Measurements from ENCODE around the gene SPINDOC.
A peak's percentile ranks its signal among the peaks of the same experiment; 100 is the strongest.

The SPINDOC gene

DNA sequence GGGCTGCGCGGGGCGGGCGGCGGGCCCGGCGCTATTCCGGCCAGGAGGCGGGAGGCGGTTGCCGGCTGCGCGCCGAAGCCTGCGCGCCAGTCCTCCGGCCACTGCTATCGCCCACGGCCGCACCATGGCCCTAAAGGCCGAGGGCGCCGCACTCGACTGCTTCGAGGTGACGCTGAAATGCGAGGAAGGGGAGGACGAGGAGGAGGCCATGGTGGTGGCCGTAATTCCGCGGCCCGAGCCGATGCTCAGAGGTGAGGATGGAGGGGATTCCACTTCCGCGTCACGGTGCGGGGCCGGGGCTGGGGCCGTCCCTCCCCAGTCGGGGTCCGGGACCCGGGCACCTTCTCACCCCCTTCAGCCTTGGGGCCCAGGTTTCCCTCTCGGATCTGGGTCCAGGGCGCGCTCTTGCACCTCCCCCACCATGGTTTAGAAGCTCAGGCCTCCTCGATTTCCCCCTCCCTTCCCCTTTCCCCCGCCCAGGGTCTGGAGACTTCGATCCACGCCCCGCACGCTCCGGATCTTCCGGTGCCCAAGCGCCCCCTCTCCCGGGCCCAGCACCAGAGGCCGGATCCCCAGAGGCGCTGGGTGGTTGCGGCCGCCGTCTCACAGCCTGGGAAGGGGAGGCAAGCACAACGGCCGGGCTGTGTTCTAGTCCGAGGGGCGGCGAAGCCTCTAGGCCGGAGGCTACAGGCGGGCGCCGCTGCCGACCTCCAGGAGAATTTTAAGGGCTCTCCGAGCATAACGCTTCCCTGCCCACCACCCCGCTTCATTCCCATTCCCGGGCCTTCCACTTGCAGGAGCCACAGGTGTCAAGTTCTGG is 517 bp downstream of the SPINDOC start:
- no peaks in the 10 kb centered on the region for H3K9me3 ChIP-seq (ENCODE audit: severe bottlenecking)
- H3K27me3 ChIP-seq (ENCODE audit: insufficient read depth, low read depth, severe bottlenecking) = no peaks in the 10 kb centered on the region
- peak; percentile 75 for DNase-seq
- H3K27ac ChIP-seq = peak overlapping the region; percentile 95
- peaks cover 40% of the 10 kb centered on the region for H3K36me3 ChIP-seq
- TF ChIP-seq, protein P1, sequence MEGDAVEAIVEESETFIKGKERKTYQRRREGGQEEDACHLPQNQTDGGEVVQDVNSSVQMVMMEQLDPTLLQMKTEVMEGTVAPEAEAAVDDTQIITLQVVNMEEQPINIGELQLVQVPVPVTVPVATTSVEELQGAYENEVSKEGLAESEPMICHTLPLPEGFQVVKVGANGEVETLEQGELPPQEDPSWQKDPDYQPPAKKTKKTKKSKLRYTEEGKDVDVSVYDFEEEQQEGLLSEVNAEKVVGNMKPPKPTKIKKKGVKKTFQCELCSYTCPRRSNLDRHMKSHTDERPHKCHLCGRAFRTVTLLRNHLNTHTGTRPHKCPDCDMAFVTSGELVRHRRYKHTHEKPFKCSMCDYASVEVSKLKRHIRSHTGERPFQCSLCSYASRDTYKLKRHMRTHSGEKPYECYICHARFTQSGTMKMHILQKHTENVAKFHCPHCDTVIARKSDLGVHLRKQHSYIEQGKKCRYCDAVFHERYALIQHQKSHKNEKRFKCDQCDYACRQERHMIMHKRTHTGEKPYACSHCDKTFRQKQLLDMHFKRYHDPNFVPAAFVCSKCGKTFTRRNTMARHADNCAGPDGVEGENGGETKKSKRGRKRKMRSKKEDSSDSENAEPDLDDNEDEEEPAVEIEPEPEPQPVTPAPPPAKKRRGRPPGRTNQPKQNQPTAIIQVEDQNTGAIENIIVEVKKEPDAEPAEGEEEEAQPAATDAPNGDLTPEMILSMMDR (IDR thresholded peaks at IDR 0.05; ENCODE audit: low read depth, low read length) = no peak
- peak overlapping the region; percentile 97 for H3K4me3 ChIP-seq (ENCODE audit: low read depth, low read length)

DNA sequence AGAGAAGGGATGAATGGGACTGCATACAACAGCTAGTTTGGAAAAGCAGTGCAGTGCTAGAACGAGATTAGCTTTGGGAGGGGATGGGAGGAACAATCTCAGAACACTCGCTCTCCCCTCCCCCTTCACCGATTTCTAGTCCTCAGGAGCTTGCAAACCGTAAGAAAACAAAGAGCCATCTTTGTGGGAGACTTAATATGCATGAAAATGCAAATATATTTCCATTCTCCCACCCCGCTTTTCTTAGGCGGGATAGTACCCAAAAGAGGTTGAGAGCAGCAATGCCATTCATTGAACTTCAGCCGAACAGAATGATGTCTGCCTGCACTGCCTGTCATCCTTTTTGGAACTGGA is 1.1 kb downstream of the SPINDOC start:
- no peak for DNase-seq
- Histone ChIP-seq H3K27me3 (ENCODE audit: insufficient read depth, low read depth, severe bottlenecking) (no peaks in the 10 kb centered on the region), H3K9me3 (ENCODE audit: severe bottlenecking) (no peaks in the 10 kb centered on the region), H3K4me3 (ENCODE audit: low read depth, low read length) (peak overlapping the region; percentile 97), H3K36me3 (peaks cover 45% of the 10 kb centered on the region), H3K27ac (peak overlapping the region; percentile 95)
- TF ChIP-seq, protein P1 (IDR thresholded peaks at IDR 0.05; ENCODE audit: low read depth, low read length) = no peak

DNA sequence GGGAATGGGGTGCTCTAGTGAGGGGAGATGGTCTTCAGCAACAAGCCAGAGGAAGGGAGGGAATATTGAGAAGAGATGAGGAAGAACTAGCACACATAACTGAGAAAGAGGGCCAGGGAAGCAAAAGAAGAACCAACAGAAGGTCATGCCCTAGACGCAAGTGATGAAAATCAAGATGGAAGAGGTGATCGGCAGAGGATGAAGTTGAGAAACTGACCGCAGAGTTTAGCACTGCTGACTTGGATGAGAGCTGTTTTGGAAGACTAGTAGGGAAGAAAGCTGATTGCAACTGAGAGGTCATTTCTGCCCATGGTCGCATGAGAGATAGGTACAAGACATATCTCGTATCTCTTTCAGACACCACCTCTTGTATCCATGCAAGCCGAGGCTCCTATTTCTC is 2.9 kb downstream of the SPINDOC start:
- Histone ChIP-seq H3K9me3 (ENCODE audit: severe bottlenecking) (no peaks in the 10 kb centered on the region), H3K36me3 (peaks cover 62% of the 10 kb centered on the region), H3K27me3 (ENCODE audit: insufficient read depth, low read depth, severe bottlenecking) (no peaks in the 10 kb centered on the region), H3K4me3 (ENCODE audit: low read depth, low read length) (no peak overlapping the region), H3K27ac (no peak overlapping the region)
- DNase-seq = no peak
- TF ChIP-seq, protein P1 (IDR thresholded peaks at IDR 0.05; ENCODE audit: low read depth, low read length) = no peak

DNA sequence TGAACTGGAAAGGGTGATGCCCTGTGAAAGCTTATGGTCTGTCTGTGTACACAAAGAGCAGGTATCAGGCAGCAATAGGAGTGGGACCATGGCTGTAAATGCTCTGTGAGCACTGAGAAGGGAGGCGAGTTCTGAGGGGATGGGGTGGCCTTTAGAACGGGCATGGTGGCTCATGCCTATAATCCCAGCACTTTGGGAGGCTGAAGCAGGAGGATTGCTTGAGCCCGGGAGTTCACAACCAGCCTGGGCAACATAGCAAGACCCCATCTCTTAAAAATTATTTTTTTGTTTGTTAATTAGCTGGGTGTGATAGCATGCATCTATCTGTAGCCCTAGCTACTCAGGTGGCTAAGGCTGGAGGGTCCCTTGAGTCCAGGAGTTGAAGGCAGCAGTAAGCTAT is 3.5 kb downstream of the SPINDOC start:
- TF ChIP-seq, protein P1 (IDR thresholded peaks at IDR 0.05; ENCODE audit: low read depth, low read length) = no peak
- no peak for DNase-seq
- H3K4me3 ChIP-seq (ENCODE audit: low read depth, low read length) = no peak overlapping the region
- no peak overlapping the region for H3K27ac ChIP-seq
- H3K27me3 ChIP-seq (ENCODE audit: insufficient read depth, low read depth, severe bottlenecking) = no peaks in the 10 kb centered on the region
- peaks cover 67% of the 10 kb centered on the region for H3K36me3 ChIP-seq
- no peaks in the 10 kb centered on the region for H3K9me3 ChIP-seq (ENCODE audit: severe bottlenecking)

DNA sequence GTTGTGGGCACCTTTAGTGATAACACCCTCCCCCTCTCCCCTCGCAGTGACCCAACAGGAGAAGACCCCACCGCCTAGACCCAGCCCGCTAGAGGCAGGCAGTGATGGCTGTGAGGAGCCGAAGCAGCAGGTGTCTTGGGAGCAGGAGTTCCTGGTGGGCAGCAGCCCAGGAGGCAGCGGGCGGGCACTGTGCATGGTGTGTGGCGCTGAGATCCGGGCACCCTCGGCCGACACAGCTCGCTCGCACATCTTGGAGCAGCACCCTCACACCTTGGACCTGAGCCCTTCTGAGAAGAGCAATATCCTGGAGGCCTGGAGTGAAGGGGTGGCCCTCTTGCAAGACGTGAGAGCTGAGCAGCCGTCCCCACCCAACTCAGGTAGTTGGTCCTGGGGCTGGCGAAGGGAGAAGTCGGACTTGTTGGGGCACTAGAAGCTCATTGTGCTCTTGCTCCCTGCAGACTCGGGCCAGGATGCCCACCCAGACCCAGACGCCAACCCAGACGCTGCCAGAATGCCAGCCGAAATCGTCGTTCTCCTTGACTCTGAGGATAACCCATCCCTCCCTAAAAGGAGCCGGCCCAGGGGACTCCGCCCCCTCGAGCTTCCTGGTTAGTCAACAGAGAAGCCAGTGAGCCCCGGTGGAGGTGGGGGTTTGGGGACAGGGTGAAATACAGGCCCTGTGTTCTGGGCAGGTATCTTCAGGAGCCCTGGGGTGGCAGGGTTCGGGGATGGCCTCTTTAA is 4.7 kb downstream of the SPINDOC start:
- no peak overlapping the region for H3K27ac ChIP-seq

More for the DNA sequence above, 4.7 kb downstream of the SPINDOC start:
- Histone ChIP-seq H3K4me3 (ENCODE audit: low read depth, low read length) (no peak overlapping the region), H3K9me3 (ENCODE audit: severe bottlenecking) (no peaks in the 10 kb centered on the region), H3K36me3 (peaks cover 78% of the 10 kb centered on the region), H3K27me3 (ENCODE audit: insufficient read depth, low read depth, severe bottlenecking) (no peaks in the 10 kb centered on the region)
- TF ChIP-seq, protein P1 (IDR thresholded peaks at IDR 0.05; ENCODE audit: low read depth, low read length) = no peak
- no peak for DNase-seq

Measured in WERI-Rb-1 (cell line).